Activated CD8-positive, alpha-beta memory T cell treated with anti-CD3 and anti-CD28 coated beads, Interleukin-2, amount 50 U/mL, for 4 hours (primary cell): ENCODE results near the gene NDST4.

Experiments used
- DNase-seq: peaks from one replicate; pipeline ENCODE4 v3.0.0-alpha.2; 2020

NDST4 gene

GRCh38 chr4:114780205-114780604 lies 333.2 kb downstream of the NDST4 start:
- no peak for DNase-seq
